HCT116 (cell line): Measurements from ENCODE around the gene ADD1. TPM values are rescaled to one million over a fixed set of nuclear protein-coding genes. Genes with fewer than 3 reads are reported as not detected.

ENCODE experiments used
- ATAC-seq: fragments of 200-7000 bp; cut with Tn5 transposase; 2 replicates; pipeline ENCODE4 v1.9.1; 2020; ENCODE audit warnings: mild to moderate bottlenecking, moderate library complexity
- BruUV-seq: library from RNA; stranded (reverse); fragments of 400-500 nt; replicated peaks from 2 replicates; lab custom pipeline; 2021; lab: Mats Ljungman, UMichigan
- CTCF ChIA-PET: fragments of 300-600 bp; sonication (Branson Sonifier 250); formaldehyde crosslinking; loops from one replicate; lab custom pipeline; 2021; ENCODE audit warnings: antibody characterized with exemption; lab: Charles Lee
- POLR2A ChIA-PET: fragments of 300-600, 350-600 bp; sonication (Branson Sonifier 250); formaldehyde crosslinking; loops from one replicate; lab custom pipeline; 2021; ENCODE audit warnings: antibody characterized with exemption; lab: Charles Lee
- RAD21 ChIA-PET, 2 experiments: fragments of 300-600 bp; sonication (Branson Sonifier 250); formaldehyde crosslinking; loops; one replicate each; lab custom pipeline; 2023; ENCODE audit warnings: low total read pairs in 2 of 2; ENCODE audit not compliant: uncharacterized antibody in 2 of 2, unreplicated experiment in 2 of 2, low non-redundant PET in 1 of 2; lab: Charles Lee
- DNase-seq: peaks from one replicate; pipeline ENCODE4 v3.0.0-alpha.2; 2010; ENCODE audit warnings: low read depth, low spot score
- H2AFZ ChIP-seq: fragments of 200-600 bp; shearing (Covaris generic), sonication (generic); 2 replicates; pipeline ENCODE4 v1.6.1; 2017; ENCODE audit warnings: low read depth, mixed run types, mixed read lengths, antibody characterized with exemption, low read length; ENCODE audit not compliant: poor library complexity, severe bottlenecking
- H3K27ac ChIP-seq: 2 replicates; pipeline ENCODE4 v1.5.1; 2012; ENCODE audit warnings: low read depth, low read length
- H3K27me3 ChIP-seq: fragments of 200-600 bp; sonication (generic); 2 replicates; pipeline ENCODE4 v1.6.1; 2016; ENCODE audit warnings: mixed run types, low read length, mixed read lengths; ENCODE audit not compliant: insufficient read depth
- H3K36me3 ChIP-seq, 2 experiments: fragments of 200-500 bp in 1 of 2; fragments of 200-600 bp in 1 of 2; sonication (Bioruptor generic) in 1 of 2; sonication (generic) in 1 of 2; 2 replicates each; pipeline versions ENCODE4 v1.5.1 to v1.6.1; 2014 to 2016; ENCODE audit warnings: low read length in 2 of 2, inconsistent platforms in 1 of 2, mixed read lengths in 1 of 2, mixed run types in 1 of 2; ENCODE audit not compliant: insufficient read depth in 2 of 2, control insufficient read depth in 1 of 2
- H3K4me1 ChIP-seq, 2 experiments: fragments of 200-600 bp in 1 of 2; sonication (generic) in 1 of 2; 2 replicates each; pipeline versions ENCODE4 v1.5.1 to v1.6.1; 2012 to 2017; ENCODE audit warnings: low read length in 2 of 2, inconsistent platforms in 1 of 2, mild to moderate bottlenecking in 1 of 2, mixed read lengths in 1 of 2, mixed run types in 1 of 2, moderate library complexity in 1 of 2; ENCODE audit not compliant: insufficient read depth in 2 of 2, control insufficient read depth in 1 of 2
- H3K4me2 ChIP-seq: fragments of 200-600 bp; sonication (generic); 2 replicates; pipeline ENCODE4 v1.6.1; 2017; ENCODE audit warnings: mixed run types, low read length, mixed read lengths
- H3K4me3 ChIP-seq, 2 experiments: fragments of 200-600 bp in 1 of 2; sonication (generic) in 1 of 2; replicated peaks in 1 of 2; 2 replicates each; pipeline ENCODE4 v1.5.1; 2011 to 2016; ENCODE audit warnings: low read length in 2 of 2, control low read depth in 1 of 2, low read depth in 1 of 2, mild to moderate bottlenecking in 1 of 2, mixed read lengths in 1 of 2, mixed run types in 1 of 2
- H3K79me2 ChIP-seq: fragments of 200-600 bp; sonication (generic); 2 replicates; pipeline ENCODE4 v1.6.1; 2017; ENCODE audit warnings: mild to moderate bottlenecking, mixed run types, low read length, moderate library complexity, mixed read lengths; ENCODE audit not compliant: insufficient read depth
- H3K9ac ChIP-seq: fragments of 200-600 bp; sonication (generic); 2 replicates; pipeline ENCODE4 v1.6.1; 2016; ENCODE audit warnings: low read length, mixed read lengths
- H3K9me2 ChIP-seq: fragments of 200-600 bp; sonication (generic), shearing (Covaris generic); 2 replicates; pipeline ENCODE4 v1.6.1; 2017; ENCODE audit warnings: mixed run types, mild to moderate bottlenecking, moderate library complexity; ENCODE audit not compliant: insufficient read depth
- H3K9me3 ChIP-seq, 2 experiments: fragments of 200-500 bp in 1 of 2; fragments of 200-600 bp in 1 of 2; sonication (Bioruptor generic) in 1 of 2; sonication (generic) in 1 of 2; 2 replicates each; pipeline ENCODE4 v1.6.1; 2014 to 2017; ENCODE audit warnings: low read length in 2 of 2, mixed read lengths in 2 of 2, inconsistent platforms in 1 of 2, low read depth in 1 of 2, mild to moderate bottlenecking in 1 of 2, mixed run types in 1 of 2, moderate library complexity in 1 of 2; ENCODE audit not compliant: control insufficient read depth in 1 of 2, insufficient read depth in 1 of 2
- H4K20me1 ChIP-seq: fragments of 200-600 bp; sonication (generic), shearing (Covaris generic); 2 replicates; pipeline ENCODE4 v1.6.1; 2017; ENCODE audit warnings: mixed run types, mild to moderate bottlenecking, moderate library complexity; ENCODE audit not compliant: insufficient read depth
- EGR1 ChIP-seq: IDR thresholded peaks from 2 replicates; pipeline ENCODE4 v1.6.1; 2012; ENCODE audit warnings: low read depth
- EZH2 ChIP-seq: fragments of 200-600 bp; sonication (generic); IDR thresholded peaks from 2 replicates; pipeline ENCODE4 v1.6.1; 2017; ENCODE audit warnings: antibody characterized with exemption, mixed run types
- EZH2phosphoT487 ChIP-seq: fragments of 200-600 bp; IDR thresholded peaks from 2 replicates; pipeline ENCODE4 v1.6.1; 2018; ENCODE audit warnings: antibody characterized with exemption, borderline replicate concordance
- POLR2AphosphoS5 ChIP-seq: IDR thresholded peaks from 2 replicates; pipeline ENCODE4 v1.6.1; 2011; ENCODE audit warnings: mild to moderate bottlenecking, low read depth, low read length, moderate library complexity
- TCF7L2 ChIP-seq: IDR thresholded peaks from 2 replicates; pipeline ENCODE4 v1.7.0; 2011; ENCODE audit warnings: borderline replicate concordance, inconsistent platforms; ENCODE audit not compliant: insufficient read depth, insufficient read length; ENCODE audit errors: extremely low read depth
- ZFX ChIP-seq: fragments of 450-650 bp; IDR thresholded peaks from 2 replicates; pipeline ENCODE4 v1.6.1; 2017
- intact Hi-C: fragments of 100-400 bp; cut with micrococcal nuclease; formaldehyde crosslinking; loops from 2 replicates; pipeline ENCODE4 v1.10.0; 2022
- total RNA-seq: library from RNA; stranded (reverse); gene quantifications from one replicate; pipeline ENCODE4 v1.2.1, GENCODE V29; 2021; ENCODE audit not compliant: unreplicated experiment

The ADD1 gene
- total RNA-seq, 1 experiment from 2014 or later = 139 TPM

DNA sequence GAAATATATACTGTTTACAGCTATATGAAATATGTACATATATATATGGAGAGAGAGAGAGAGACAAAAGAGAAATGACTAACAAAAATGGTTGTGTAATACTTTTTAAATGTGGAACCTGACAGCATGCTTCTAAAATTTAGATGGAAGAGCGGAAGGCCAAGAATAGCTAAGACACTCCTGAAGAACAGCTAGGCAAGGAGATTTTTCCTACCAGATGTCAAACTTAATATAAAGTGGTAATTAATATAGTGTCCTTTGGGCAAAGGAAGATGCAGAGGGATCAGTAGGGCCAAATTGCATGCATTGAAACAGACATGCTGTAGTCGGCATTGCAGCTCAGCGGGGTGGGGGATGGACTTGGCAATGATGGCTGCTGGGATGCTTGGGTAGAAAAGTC, 45.2 kb downstream of the ADD1 start:
- BruUV-seq = no TSS peak
- no peak overlapping the region for H3K9ac ChIP-seq
- CTCF ChIA-PET = no interaction called here

DNA sequence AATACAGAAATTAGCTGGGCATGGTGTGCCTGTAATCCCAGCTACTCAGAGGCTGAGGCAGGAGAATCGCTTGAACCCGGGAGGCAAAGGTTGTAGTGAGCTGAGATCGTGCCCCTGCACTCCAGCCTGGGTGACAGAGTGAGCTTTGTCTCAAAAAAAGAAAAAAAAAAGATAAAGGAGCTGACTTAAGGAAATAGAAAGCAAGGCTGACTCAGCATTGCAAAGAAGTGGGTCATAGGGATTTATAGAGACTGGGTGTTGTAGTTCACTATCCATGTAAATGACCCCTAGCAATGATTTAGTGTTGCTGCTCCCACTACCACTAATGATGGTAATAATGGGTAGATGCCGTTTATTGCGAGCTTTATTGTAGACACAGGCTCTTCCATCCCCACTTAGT, 47.6 kb downstream of the ADD1 start:
- H3K9me2 ChIP-seq = no peaks in the 10 kb centered on the region
- ATAC-seq = no peak
- no peaks in the 10 kb centered on the region for H3K4me1 ChIP-seq
- H3K79me2 ChIP-seq = no peaks in the 10 kb centered on the region
- no peaks in the 10 kb centered on the region for H3K27me3 ChIP-seq
- no peak for TF ChIP-seq TCF7L2
- TF ChIP-seq, all 23 proteins: peak for 0
- Histone ChIP-seq H2AFZ (no peak overlapping the region), H3K9me3 (no peaks in the 10 kb centered on the region), H3K36me3 (peaks cover 5 to 15% of the 10 kb centered on the region in 2 experiments; a peak in 3 of 4 replicates), H3K27ac (no peak overlapping the region), H3K9ac (no peak overlapping the region), H3K4me2 (no peak overlapping the region), H4K20me1 (0 out of 2 replicates have a peak, but pooled peaks cover 1% of the 10 kb centered on the region), H3K4me3 (no peak overlapping the region)
- ChIA-PET POLR2A (no interaction called here), CTCF (no interaction called here), RAD21 (no interaction called here)
- no TSS peak for BruUV-seq
- DNase-seq = no peak
- intact Hi-C loops = no loop called here

More for the DNA sequence above, 45.2 kb downstream of the ADD1 start:
- H3K4me1 ChIP-seq = no peaks in the 10 kb centered on the region
- no peak overlapping the region for H3K4me3 ChIP-seq
- ATAC-seq = no peak
- intact Hi-C loops = no loop called here
- H2AFZ ChIP-seq = no peak overlapping the region
- no peaks in the 10 kb centered on the region for H3K9me3 ChIP-seq
- no peak overlapping the region for H3K4me2 ChIP-seq
- TF ChIP-seq ZFX = no peak
- no peak for TF ChIP-seq EZH2
- no peak for TF ChIP-seq EZH2phosphoT487
- no peak for TF ChIP-seq EGR1
- no peak for TF ChIP-seq POLR2AphosphoS5
- RAD21 ChIA-PET = no interaction called here
- no peak for DNase-seq
- peaks cover 6 to 14% of the 10 kb centered on the region in 2 experiments; a peak in 3 of 4 replicates for H3K36me3 ChIP-seq
- no peaks in the 10 kb centered on the region for H3K79me2 ChIP-seq
- H3K27me3 ChIP-seq = no peaks in the 10 kb centered on the region
- POLR2A ChIA-PET = no interaction called here
- no peak overlapping the region for H3K27ac ChIP-seq
- H3K9me2 ChIP-seq = no peaks in the 10 kb centered on the region
- 0 out of 2 replicates have a peak, but pooled peaks cover 3% of the 10 kb centered on the region for H4K20me1 ChIP-seq
